Right lobe of liver (tissue), 6 donors: ENCODE data around the gene IL1RAPL1. TPM values are rescaled to one million over a fixed set of nuclear protein-coding genes. Genes with fewer than 3 reads are reported as not detected.

ENCODE experiments used
- ATAC-seq, 4 donors: fragments of 200-7000 bp; cut with Tn5 transposase; one replicate each; pipeline ENCODE4 v1.9.1; 2020; ENCODE audit warnings: mild to moderate bottlenecking in 4 of 4, moderate library complexity in 4 of 4
- DNase-seq, 3 donors: peaks; one replicate each; pipeline ENCODE4 v3.0.0-alpha.2; 2020
- H3K27ac ChIP-seq, 3 donors: fragments of 200-600 bp; one replicate each; pipeline ENCODE4 v1.8.0; 2022
- H3K27me3 ChIP-seq, 2 donors: fragments of 200-600 bp; one replicate each; pipeline ENCODE4 v1.8.0; 2022
- H3K36me3 ChIP-seq, 4 donors: fragments of 200-600 bp; sonication (generic) in 1 of 4; one replicate each; pipeline versions ENCODE4 v1.5.1 to v1.8.0; 2017 to 2022; ENCODE audit warnings: control low read depth in 1 of 4
- H3K4me1 ChIP-seq, 4 donors: fragments of 200-600 bp; sonication (generic) in 1 of 4; one replicate each; pipeline versions ENCODE4 v1.5.1 to v1.8.0; 2017 to 2022; ENCODE audit warnings: control low read depth in 1 of 4
- H3K4me3 ChIP-seq, 3 donors: fragments of 200-600 bp; one replicate each; pipeline ENCODE4 v1.8.0; 2022
- H3K9me3 ChIP-seq, 4 donors: fragments of 200-600 bp; sonication (generic) in 1 of 4; one replicate each; pipeline versions ENCODE4 v1.5.1 to v1.8.0; 2017 to 2022; ENCODE audit warnings: control low read depth in 1 of 4
- CTCF ChIP-seq, 4 donors: fragments of 200-600 bp in 3 of 4; fragments of 450-650 bp in 1 of 4; IDR thresholded peaks; one replicate each; pipeline versions ENCODE4 v1.5.1 to v1.8.0; 2016 to 2022; ENCODE audit warnings: antibody characterized with exemption in 4 of 4, mild to moderate bottlenecking in 2 of 4
- POLR2A ChIP-seq: fragments of 450-650 bp; IDR thresholded peaks from one replicate; pipeline ENCODE4 v1.6.1; 2017; ENCODE audit warnings: antibody characterized with exemption, mild to moderate bottlenecking
- WGBS: methylation state at CpG from one replicate; pipeline ENCODE4 v1.1.6; 2018; ENCODE audit warnings: low coverage, low lambda C conversion rate; ENCODE audit not compliant: insufficient coverage; ENCODE audit errors: missing lambda C conversion rate; 5-methylcytosine and 5-hydroxymethylcytosine counted together
- intact Hi-C, 2 donors: fragments of 100-400 bp; cut with DNase I; formaldehyde crosslinking; loops; one replicate each; pipeline versions ENCODE4 v1.11.2 to v1.14.1; 2022
- total RNA-seq, 6 experiments: library from RNA; depleted of rRNA in 2 of 6; stranded (reverse); fragments of >200 nt in 2 of 6; fragmentation: NEBNext Ultra II Directional in 3 of 6; extraction: Animal tissue kit (Norgen Biotek cat#: 25700) in 3 of 6; gene quantifications; one replicate each; pipeline versions ENCODE4 v1.1.0 to v1.2.4, GENCODE V29; 2016 to 2023
- donor health status: DM: no; HTN: yes; CAD: no.
- donor health status: DM: no; HTN: no; CAD: no.
- donor health status: DM: no; HTN: no; CAD: no.
- donor health status: DM: no; HTN: yes; CAD: no.
- donor health status: DM: no; HTN: yes; CAD: no.

IL1RAPL1 gene
- total RNA-seq, 6 experiments from 2014 or later: not detected

GRCh38 chrX:29496636-29497180, 909.5 kb downstream of the IL1RAPL1 start:
- Histone ChIP-seq H3K27me3 (no peaks in the 10 kb centered on the region), H3K9me3 (no peaks in the 10 kb centered on the region), H3K4me1 (no peaks in the 10 kb centered on the region), H3K4me3 (no peak overlapping the region), H3K36me3 (no peaks in the 10 kb centered on the region), H3K27ac (no peak overlapping the region)
- intact Hi-C loops: no loop called here
- ATAC-seq (no peak), DNase-seq (no peak)
- no peak for TF ChIP-seq CTCF (IDR thresholded peaks at IDR 0.05)
- TF ChIP-seq POLR2A: no peak
- WGBS: 43% methylated on average over 2 of the region's 2 CpGs

- Histone ChIP-seq H3K36me3 (no peaks in the 10 kb centered on the region), H3K9me3 (no peaks in the 10 kb centered on the region), H3K4me1 (no peaks in the 10 kb centered on the region), H3K4me3 (no peak overlapping the region), H3K27ac (no peak overlapping the region), H3K27me3 (no peaks in the 10 kb centered on the region)
- TF ChIP-seq POLR2A: no peak
- TF ChIP-seq CTCF (IDR thresholded peaks at IDR 0.05): no peak
- ATAC-seq: no peak
- WGBS: 50% methylated on average over 1 of the region's 1 CpG
- DNase-seq: no peak
- intact Hi-C loops: no loop called here
Observed at GRCh38 chrX:29506729-29507128, 919.5 kb downstream of the IL1RAPL1 start.

GRCh38 chrX:29518100-29518499, 930.9 kb downstream of the IL1RAPL1 start:
- no peak overlapping the region for H3K4me3 ChIP-seq
- intact Hi-C loops: no loop called here
- no peaks in the 10 kb centered on the region for H3K27me3 ChIP-seq
- TF ChIP-seq CTCF (IDR thresholded peaks at IDR 0.05) (no peak), POLR2A (no peak)
- H3K36me3 ChIP-seq: no peaks in the 10 kb centered on the region
- no peaks in the 10 kb centered on the region for H3K4me1 ChIP-seq
- ATAC-seq (no peak), DNase-seq (no peak)
- H3K27ac ChIP-seq: no peak overlapping the region
- 52% methylated on average over 3 of the region's 4 CpGs for WGBS
- H3K9me3 ChIP-seq: no peaks in the 10 kb centered on the region

GRCh38 chrX:29528281-29528680, 941.0 kb downstream of the IL1RAPL1 start:
- H3K27me3 ChIP-seq: no peaks in the 10 kb centered on the region
- ATAC-seq (no peak), DNase-seq (no peak)
- H3K4me3 ChIP-seq: no peak overlapping the region
- H3K27ac ChIP-seq: no peak overlapping the region
- no peaks in the 10 kb centered on the region for H3K4me1 ChIP-seq
- 31% methylated on average over 1 of the region's 1 CpG for WGBS
- H3K9me3 ChIP-seq: no peaks in the 10 kb centered on the region
- intact Hi-C loops: no loop called here
- H3K36me3 ChIP-seq: no peaks in the 10 kb centered on the region
- TF ChIP-seq CTCF (IDR thresholded peaks at IDR 0.05) (no peak), POLR2A (no peak)

- no peaks in the 10 kb centered on the region for H3K27me3 ChIP-seq
- H3K9me3 ChIP-seq: no peaks in the 10 kb centered on the region
- H3K27ac ChIP-seq: no peak overlapping the region
- 50% methylated on average over 2 of the region's 2 CpGs for WGBS
- H3K4me3 ChIP-seq: no peak overlapping the region
- DNase-seq (no peak), ATAC-seq (no peak)
- intact Hi-C loops: no loop called here
- TF ChIP-seq POLR2A (no peak), CTCF (IDR thresholded peaks at IDR 0.05) (no peak)
- no peaks in the 10 kb centered on the region for H3K36me3 ChIP-seq
- H3K4me1 ChIP-seq: no peaks in the 10 kb centered on the region
Observed at GRCh38 chrX:29530501-29530900, 943.3 kb downstream of the IL1RAPL1 start.
